Testis (tissue), 3 donors: ENCODE results near the gene VKORC1. TPM values are rescaled to one million over a fixed set of nuclear protein-coding genes. Genes with fewer than 3 reads are reported as not detected.

ENCODE experiments used
- DNase-seq: peaks from one replicate; pipeline ENCODE4 v3.0.0-alpha.2; 2019
- H3K27ac ChIP-seq, 2 donors: fragments of 200-600 bp; sonication (generic); one replicate each; pipeline ENCODE4 v1.5.1; 2019
- H3K27me3 ChIP-seq: fragments of 200-600 bp; sonication (generic); one replicate; pipeline ENCODE4 v1.5.1; 2019
- H3K36me3 ChIP-seq: fragments of 200-600 bp; sonication (generic); one replicate; pipeline ENCODE4 v1.5.1; 2017; ENCODE audit warnings: low read depth; ENCODE audit errors: missing control alignments
- H3K4me1 ChIP-seq: fragments of 200-600 bp; sonication (generic); one replicate; pipeline ENCODE4 v1.5.1; 2019
- H3K4me3 ChIP-seq, 2 donors: fragments of 200-600 bp; sonication (generic); one replicate each; pipeline ENCODE4 v1.5.1; 2017 to 2019
- H3K9me3 ChIP-seq: fragments of 200-600 bp; sonication (generic); one replicate; pipeline ENCODE4 v1.5.1; 2017
- POLR2A ChIP-seq: fragments of 450-650 bp; IDR thresholded peaks from one replicate; pipeline ENCODE4 v1.6.1; 2017; ENCODE audit warnings: antibody characterized with exemption, mild to moderate bottlenecking, moderate library complexity
- WGBS, 2 donors: methylation state at CpG; one replicate each; pipeline ENCODE4 v1.1.5; 2018; 5-methylcytosine and 5-hydroxymethylcytosine counted together
- intact Hi-C: fragments of 100-400 bp; cut with DNase I; formaldehyde crosslinking; loops from one replicate; pipeline ENCODE4 v1.15.1; 2023; ENCODE audit warnings: low total_unique reads
- polyA plus RNA-seq: library from polyadenylated mRNA; stranded (reverse); fragments of 350-450 nt; fragmentation: Illumina TruSeq; extraction: RNeasy Lipid Tissue Mini Kit (QIAGEN cat#74804); gene quantifications from one replicate; pipeline ENCODE4 v1.2.3, GENCODE V29; 2014; ENCODE audit warnings: low read depth, low replicate concordance; ENCODE audit not compliant: insufficient read depth
- total RNA-seq, 2 donors: library from RNA; depleted of rRNA; stranded (reverse); fragments of >200 nt; gene quantifications; one replicate each; pipeline ENCODE4 v1.2.3, GENCODE V29; 2016
- TF ChIP-seq, protein P1 (sequence below), 3 experiments: fragments of 450-650 bp in 2 of 3; fragments of 200-600 bp in 1 of 3; sonication (generic) in 1 of 3; IDR thresholded peaks; one replicate each; pipeline ENCODE4 v1.5.1; 2016 to 2019; ENCODE audit warnings: antibody characterized with exemption in 3 of 3, mild to moderate bottlenecking in 2 of 3, moderate library complexity in 1 of 3

The VKORC1 gene
- total and polyA plus RNA-seq, 3 donors from 2014 or later, result 102 to 183 (median 102) TPM

DNA sequence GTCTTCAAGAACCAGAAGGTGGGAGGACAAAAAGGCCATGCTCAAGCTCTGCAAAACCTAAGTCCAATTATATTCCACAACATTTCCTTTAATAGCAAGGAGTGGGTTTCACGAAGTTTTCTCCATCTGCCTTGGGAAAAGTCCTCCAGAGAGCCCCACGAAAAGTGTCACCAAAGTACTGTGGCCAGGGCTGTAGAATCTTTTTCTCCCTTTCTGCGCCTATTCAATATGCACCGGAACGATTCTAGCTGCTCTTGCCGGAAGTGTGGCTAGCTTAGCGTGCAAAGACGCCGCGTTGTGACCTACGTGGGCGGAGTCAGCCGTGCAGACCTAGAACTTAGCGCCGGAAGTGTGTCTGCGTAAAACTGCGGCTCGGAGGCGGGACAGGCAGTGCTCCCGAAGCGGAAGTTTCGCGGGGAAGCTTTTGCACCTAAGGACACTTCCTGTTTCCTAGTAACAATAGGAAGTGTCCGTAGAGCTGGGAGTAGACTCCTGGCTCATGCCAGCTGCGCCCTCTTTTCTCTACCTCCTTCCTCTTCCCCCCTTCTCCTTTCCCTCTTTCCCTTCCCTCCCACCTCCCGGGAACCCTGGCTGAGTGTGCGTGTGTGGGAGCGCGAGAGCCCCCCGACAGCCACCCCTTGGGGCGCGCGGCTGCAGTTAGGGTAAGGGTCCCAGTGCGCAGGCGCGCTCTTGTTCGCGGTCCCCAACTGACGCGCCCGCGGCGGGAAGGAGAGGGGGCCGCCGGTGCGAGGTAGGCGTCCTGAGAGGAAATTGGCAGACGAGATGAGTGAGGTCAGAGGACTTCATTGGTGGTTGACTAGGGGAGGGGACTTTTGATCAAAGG is 20.4 kb downstream of the VKORC1 start, which contains the start of the genes ZNF646 and ZNF668:
TSS of gene ZNF646 (plus strand) at position 453 of the 844 bp plus-strand sequence. CDS start 1,903 bp downstream, outside the sequence.
TSS of gene ZNF668 (minus strand) at position 271 of the 844 bp plus-strand sequence. CDS start 9,781 bp downstream, outside the sequence.
- no peaks in the 10 kb centered on the region for H3K36me3 ChIP-seq
- H3K27ac ChIP-seq, result peak within 1 kb of the TSS; percentile 90 to 94
- H3K4me1 ChIP-seq, result peaks cover 16% of the 10 kb centered on the region
- no peaks in the 10 kb centered on the region for H3K9me3 ChIP-seq
- intact Hi-C loops, result no loop called here
- TF ChIP-seq POLR2A, result no peak
- TF ChIP-seq, protein P1, sequence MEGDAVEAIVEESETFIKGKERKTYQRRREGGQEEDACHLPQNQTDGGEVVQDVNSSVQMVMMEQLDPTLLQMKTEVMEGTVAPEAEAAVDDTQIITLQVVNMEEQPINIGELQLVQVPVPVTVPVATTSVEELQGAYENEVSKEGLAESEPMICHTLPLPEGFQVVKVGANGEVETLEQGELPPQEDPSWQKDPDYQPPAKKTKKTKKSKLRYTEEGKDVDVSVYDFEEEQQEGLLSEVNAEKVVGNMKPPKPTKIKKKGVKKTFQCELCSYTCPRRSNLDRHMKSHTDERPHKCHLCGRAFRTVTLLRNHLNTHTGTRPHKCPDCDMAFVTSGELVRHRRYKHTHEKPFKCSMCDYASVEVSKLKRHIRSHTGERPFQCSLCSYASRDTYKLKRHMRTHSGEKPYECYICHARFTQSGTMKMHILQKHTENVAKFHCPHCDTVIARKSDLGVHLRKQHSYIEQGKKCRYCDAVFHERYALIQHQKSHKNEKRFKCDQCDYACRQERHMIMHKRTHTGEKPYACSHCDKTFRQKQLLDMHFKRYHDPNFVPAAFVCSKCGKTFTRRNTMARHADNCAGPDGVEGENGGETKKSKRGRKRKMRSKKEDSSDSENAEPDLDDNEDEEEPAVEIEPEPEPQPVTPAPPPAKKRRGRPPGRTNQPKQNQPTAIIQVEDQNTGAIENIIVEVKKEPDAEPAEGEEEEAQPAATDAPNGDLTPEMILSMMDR (IDR thresholded peaks at IDR 0.05), result no peak
- WGBS, 2 donors, result 0 to 1% methylated on average over 47 to 48 of the region's 48 CpGs
- peak within 1 kb of the TSS; percentile 98 to 99 for H3K4me3 ChIP-seq
- no peaks in the 10 kb centered on the region for H3K27me3 ChIP-seq
- peak; percentile 100 for DNase-seq

DNA sequence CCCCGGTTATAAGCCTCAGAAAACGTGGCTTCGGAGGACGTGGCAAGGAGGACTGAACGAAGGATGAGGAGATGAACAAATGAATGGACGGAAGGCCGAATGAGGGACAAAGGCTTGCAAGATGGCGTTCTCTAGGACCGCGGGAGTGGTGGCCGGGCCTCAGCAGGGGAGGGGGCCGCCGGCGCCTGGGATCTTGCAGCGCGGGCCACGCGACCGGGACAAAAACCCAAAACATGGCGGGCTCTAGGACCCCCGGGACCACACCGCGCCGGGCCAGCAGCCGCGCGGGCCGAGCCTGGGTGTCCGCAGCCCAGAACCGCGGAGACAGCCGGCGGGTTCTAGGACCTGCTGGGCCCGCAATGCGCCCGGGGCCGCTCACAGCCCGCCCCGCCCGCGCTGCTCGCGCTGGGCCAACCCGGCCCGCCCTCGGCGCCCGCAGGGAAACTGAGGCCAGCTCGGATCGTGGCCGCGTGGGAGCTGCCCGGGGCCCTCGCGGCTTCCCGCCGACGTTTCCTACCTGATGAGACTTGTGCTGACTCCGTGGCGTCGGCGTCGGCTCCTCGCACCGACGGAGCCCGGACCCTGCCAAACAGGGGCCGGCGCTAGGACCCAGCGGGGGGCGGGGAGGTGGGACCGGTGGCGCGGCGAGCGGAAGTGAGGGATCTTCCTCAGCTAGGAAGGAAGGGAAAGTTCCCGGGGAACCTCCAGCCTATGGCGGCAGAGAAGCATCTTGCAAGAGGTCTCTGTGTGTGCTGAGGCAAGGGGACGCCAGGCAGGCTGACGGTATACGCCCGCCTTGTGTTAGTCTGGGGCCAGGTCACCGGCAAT is 21.2 kb downstream of the VKORC1 start:
- DNase-seq, result peak; percentile 97
- Histone ChIP-seq H3K9me3 (no peaks in the 10 kb centered on the region), H3K4me1 (peaks cover 16% of the 10 kb centered on the region), H3K4me3 (peak overlapping the region; percentile 98 to 99), H3K36me3 (no peaks in the 10 kb centered on the region), H3K27me3 (no peaks in the 10 kb centered on the region), H3K27ac (peak overlapping the region; percentile 90 to 94)
- TF ChIP-seq, protein P1 (IDR thresholded peaks at IDR 0.05), result no peak
- no peak for TF ChIP-seq POLR2A
- WGBS, 2 donors, result 0% methylated on average over 41 to 72 of the region's 83 CpGs
- intact Hi-C loops, result no loop called here

DNA sequence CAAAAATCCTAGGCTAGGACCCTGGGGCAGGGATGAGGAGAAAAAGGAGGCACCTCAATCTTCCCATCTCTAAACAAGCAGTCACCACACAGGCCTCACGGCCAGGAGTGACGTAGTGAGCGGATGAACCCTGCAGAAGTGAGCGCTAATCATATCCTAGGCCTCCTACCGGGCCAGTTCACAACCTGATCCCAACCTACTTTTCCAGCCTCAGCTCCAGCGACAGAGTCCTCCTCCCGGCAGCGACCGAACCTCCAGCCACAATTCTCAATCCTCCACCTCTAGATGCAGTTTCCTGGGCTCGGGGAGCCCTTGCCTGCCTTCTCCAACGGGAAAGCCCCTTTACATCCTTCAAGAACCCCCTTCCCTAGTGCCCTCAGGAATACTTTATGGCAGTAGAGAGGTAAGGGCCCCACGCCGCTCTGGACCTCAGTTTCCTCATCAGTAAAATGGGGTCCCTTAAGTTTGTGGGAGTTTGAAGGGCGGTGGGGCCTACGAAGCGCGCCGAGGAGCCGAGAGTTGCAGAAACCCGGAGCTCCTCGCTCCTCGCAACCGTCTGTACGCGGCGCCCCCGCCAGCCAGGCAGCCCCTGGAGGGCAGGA is 22.0 kb downstream of the VKORC1 start:
- Histone ChIP-seq H3K27ac (peak overlapping the region in 1 of 2 donors; percentile 94), H3K9me3 (no peaks in the 10 kb centered on the region), H3K4me3 (peak overlapping the region; percentile 98 to 99), H3K27me3 (no peaks in the 10 kb centered on the region), H3K4me1 (peaks cover 16% of the 10 kb centered on the region), H3K36me3 (no peaks in the 10 kb centered on the region)
- TF ChIP-seq, protein P1 (IDR thresholded peaks at IDR 0.05), result no peak
- no peak for TF ChIP-seq POLR2A
- WGBS, 2 donors, result 2 to 5% methylated on average over 19 to 27 of the region's 27 CpGs
- intact Hi-C loops, result no loop called here
- no peak for DNase-seq

DNA sequence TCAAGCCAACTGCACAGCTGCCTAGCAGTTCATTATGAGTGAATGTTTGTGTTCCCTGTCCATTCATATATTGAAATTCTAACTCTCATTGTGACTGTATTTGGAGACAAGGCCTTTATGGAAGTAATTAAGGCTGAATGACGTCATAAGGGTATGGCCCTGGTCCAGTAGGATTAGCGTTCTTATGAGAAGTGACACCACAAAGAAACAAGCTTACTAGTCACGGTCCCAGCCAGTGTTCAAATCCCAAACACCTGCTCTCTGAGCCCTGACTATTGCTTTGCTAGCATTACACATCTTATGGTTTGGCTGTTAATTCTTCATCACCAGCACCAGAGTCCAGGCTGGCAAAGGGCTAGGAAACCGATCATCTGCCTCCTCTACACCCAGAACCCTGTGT is 22.7 kb downstream of the VKORC1 start:
- intact Hi-C loops, result no loop called here
- WGBS, 2 donors, result 36 to 50% methylated on average over 4 of the region's 4 CpGs

More for the DNA sequence above, 22.7 kb downstream of the VKORC1 start:
- no peak for DNase-seq
- Histone ChIP-seq H3K4me3 (peak overlapping the region in 1 of 2 donors; percentile 98), H3K4me1 (peaks cover 16% of the 10 kb centered on the region), H3K27me3 (no peaks in the 10 kb centered on the region), H3K9me3 (no peaks in the 10 kb centered on the region), H3K36me3 (no peaks in the 10 kb centered on the region), H3K27ac (no peak overlapping the region)
- TF ChIP-seq POLR2A, result no peak
- TF ChIP-seq, protein P1 (IDR thresholded peaks at IDR 0.05), result no peak
